Measurements from ENCODE around the gene CYP27C1. TPM values are rescaled to one million over a fixed set of nuclear protein-coding genes. Genes with fewer than 3 reads are reported as not detected.

CYP27C1 gene
- total RNA-seq, 1 donor from 2014 or later = 3.0 TPM

DNA sequence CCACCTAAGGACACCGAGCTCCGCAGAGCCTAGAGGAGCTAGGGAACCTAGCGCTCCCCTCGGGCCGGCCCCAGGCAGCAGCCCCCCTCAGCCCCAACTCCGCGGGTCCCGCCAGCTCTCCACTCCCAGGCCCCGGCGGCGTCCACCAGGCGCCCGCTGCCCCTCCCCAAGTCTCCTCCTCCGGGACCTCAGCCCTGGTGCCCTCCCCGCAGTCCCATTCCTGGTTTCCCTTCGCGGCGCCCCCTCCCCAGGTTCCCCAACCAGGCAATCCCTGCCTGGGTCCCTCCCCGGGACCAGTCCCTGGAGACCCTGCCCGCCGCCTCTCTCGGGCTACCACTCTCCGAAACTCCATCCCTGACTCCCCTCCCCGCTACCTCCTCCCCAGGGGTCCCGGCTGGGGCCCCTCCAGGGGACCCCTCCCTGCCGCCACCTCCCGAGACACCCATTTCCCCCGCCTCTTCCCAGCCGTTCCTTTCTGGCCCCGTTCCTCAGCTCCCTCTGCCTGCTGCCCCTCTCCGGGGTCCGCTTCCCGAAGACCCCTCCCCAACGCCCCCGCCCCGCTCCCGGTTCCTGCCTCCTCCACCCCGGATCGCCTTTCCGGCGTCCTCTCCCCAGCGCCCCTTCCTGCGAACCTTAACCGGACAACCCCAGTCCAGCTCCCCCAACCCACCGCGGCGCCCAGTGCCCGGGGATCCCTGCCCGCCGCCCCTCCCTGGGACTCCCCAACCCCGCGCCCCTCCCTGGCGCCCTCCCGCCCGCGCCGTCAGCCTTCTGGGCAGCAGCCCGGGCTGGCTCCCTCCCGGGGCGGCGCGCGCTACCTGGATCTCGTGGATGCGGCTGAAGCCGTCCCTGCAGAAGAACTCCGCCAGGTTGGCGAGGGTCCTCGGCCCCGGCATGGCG lies 678 bp downstream of the CYP27C1 start:
- TF ChIP-seq CTCF (IDR thresholded peaks at IDR 0.05) = no peak
- no peak for TF ChIP-seq EZH2phosphoT487 (IDR thresholded peaks at IDR 0.05)
- no peak for TF ChIP-seq EZH2 (IDR thresholded peaks at IDR 0.05)
- Histone ChIP-seq H3K27ac (peak overlapping the region; percentile 84), H3K4me1 (peaks cover 15% of the 10 kb centered on the region), H2AFZ (replicated peaks) (peak overlapping the region; percentile 93), H3K36me3 (no peaks in the 10 kb centered on the region), H3K9me3 (ENCODE audit: low read depth) (no peaks in the 10 kb centered on the region), H3F3A (ENCODE audit: low read depth) (peaks cover 15% of the 10 kb centered on the region), H3K79me2 (ENCODE audit: low read depth) (peaks cover 43% of the 10 kb centered on the region), H3K4me3 (peak overlapping the region; percentile 100), H3K27me3 (peaks cover 14% of the 10 kb centered on the region), H4K20me1 (ENCODE audit: low read depth) (no peaks in the 10 kb centered on the region), H3K4me2 (peak overlapping the region; percentile 88), H3K9ac (peak overlapping the region; percentile 60)
- Mint-ChIP-seq H3K4me1 (peaks cover 16% of the 10 kb centered on the region), H3K36me3 (no peaks in the 10 kb centered on the region), H3K9me3 (peaks cover 2% of the 10 kb centered on the region), H3K27me3 (ENCODE audit: insufficient read depth, low read depth) (peaks cover 9% of the 10 kb centered on the region), H3K27ac (no peak overlapping the region), H3K4me3 (peak overlapping the region; percentile 89)
- DNase-seq (ENCODE audit: low spot score) = peak; percentile 78

DNA sequence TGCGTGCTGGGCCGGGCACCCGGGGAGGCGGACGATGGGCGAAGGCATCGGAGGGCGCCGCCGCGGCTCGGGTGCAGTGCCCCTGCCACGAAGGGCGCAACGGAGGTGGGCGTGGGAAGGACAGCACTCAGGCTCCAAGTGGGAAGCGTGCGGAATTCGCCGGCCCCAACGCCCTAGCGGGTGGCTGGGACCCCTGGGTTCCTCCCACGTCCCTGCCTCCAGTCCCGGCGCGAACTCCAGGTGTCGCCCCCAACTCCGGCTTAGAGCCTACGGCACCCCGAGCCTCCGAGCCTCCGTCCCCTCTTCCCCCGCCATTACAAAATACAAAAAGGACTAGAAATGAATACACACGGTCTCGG lies 1.3 kb downstream of the CYP27C1 start:
- Histone ChIP-seq H3K4me2 (peak overlapping the region; percentile 88), H3K27ac (no peak overlapping the region), H3F3A (ENCODE audit: low read depth) (peaks cover 15% of the 10 kb centered on the region), H3K4me3 (peak overlapping the region; percentile 100), H2AFZ (replicated peaks) (peak overlapping the region; percentile 93), H3K9ac (peak overlapping the region; percentile 60), H3K9me3 (ENCODE audit: low read depth) (no peaks in the 10 kb centered on the region), H3K36me3 (no peaks in the 10 kb centered on the region), H3K79me2 (ENCODE audit: low read depth) (peaks cover 49% of the 10 kb centered on the region), H3K4me1 (peaks cover 15% of the 10 kb centered on the region), H3K27me3 (peaks cover 14% of the 10 kb centered on the region), H4K20me1 (ENCODE audit: low read depth) (no peaks in the 10 kb centered on the region)
- no peak for TF ChIP-seq EZH2 (IDR thresholded peaks at IDR 0.05)
- no peak for TF ChIP-seq EZH2phosphoT487 (IDR thresholded peaks at IDR 0.05)
- no peak for TF ChIP-seq CTCF (IDR thresholded peaks at IDR 0.05)
- peak overlapping the region; percentile 89 for H3K4me3 Mint-ChIP-seq
- H3K27ac Mint-ChIP-seq = no peak overlapping the region
- H3K9me3 Mint-ChIP-seq = peaks cover 2% of the 10 kb centered on the region
- no peak for DNase-seq (ENCODE audit: low spot score)
- H3K36me3 Mint-ChIP-seq = no peaks in the 10 kb centered on the region
- peaks cover 9% of the 10 kb centered on the region for H3K27me3 Mint-ChIP-seq (ENCODE audit: insufficient read depth, low read depth)
- H3K4me1 Mint-ChIP-seq = peaks cover 16% of the 10 kb centered on the region

GRCh38 chr2:127217470-127218325 lies 2.4 kb downstream of the CYP27C1 start:
- no peak overlapping the region for H2AFZ ChIP-seq (replicated peaks)

More at GRCh38 chr2:127217470-127218325, 2.4 kb downstream of the CYP27C1 start:
- H3K4me3 Mint-ChIP-seq = peak overlapping the region; percentile 89
- DNase-seq (ENCODE audit: low spot score) = no peak
- H3K4me1 ChIP-seq = peaks cover 8% of the 10 kb centered on the region
- H3K36me3 ChIP-seq = no peaks in the 10 kb centered on the region
- peak overlapping the region; percentile 100 for H3K4me3 ChIP-seq
- H3K9ac ChIP-seq = no peak overlapping the region
- peaks cover 9% of the 10 kb centered on the region for H3K27me3 Mint-ChIP-seq (ENCODE audit: insufficient read depth, low read depth)
- H3F3A ChIP-seq (ENCODE audit: low read depth) = peaks cover 15% of the 10 kb centered on the region
- peaks cover 14% of the 10 kb centered on the region for H3K27me3 ChIP-seq
- TF ChIP-seq CTCF (IDR thresholded peaks at IDR 0.05) (no peak), EZH2phosphoT487 (IDR thresholded peaks at IDR 0.05) (no peak), EZH2 (IDR thresholded peaks at IDR 0.05) (no peak)
- peaks cover 16% of the 10 kb centered on the region for H3K4me1 Mint-ChIP-seq
- H3K79me2 ChIP-seq (ENCODE audit: low read depth) = peaks cover 56% of the 10 kb centered on the region
- H3K9me3 Mint-ChIP-seq = peaks cover 9% of the 10 kb centered on the region
- no peaks in the 10 kb centered on the region for H4K20me1 ChIP-seq (ENCODE audit: low read depth)
- H3K36me3 Mint-ChIP-seq = no peaks in the 10 kb centered on the region
- H3K27ac Mint-ChIP-seq = no peak overlapping the region
- H3K9me3 ChIP-seq (ENCODE audit: low read depth) = no peaks in the 10 kb centered on the region
- peak overlapping the region; percentile 88 for H3K4me2 ChIP-seq
- H3K27ac ChIP-seq = no peak overlapping the region
